Right lobe of liver (tissue), 4 donors: ENCODE data around the gene SUGCT.

Source experiments
- POLR2A ChIP-seq: fragments of 450-650 bp; IDR thresholded peaks from one replicate; pipeline ENCODE4 v1.6.1; 2017; ENCODE audit warnings: antibody characterized with exemption, mild to moderate bottlenecking
- TF ChIP-seq, protein P1 (sequence below), 4 donors: fragments of 200-600 bp in 3 of 4; fragments of 450-650 bp in 1 of 4; IDR thresholded peaks; one replicate each; pipeline versions ENCODE4 v1.5.1 to v1.8.0; 2016 to 2022; ENCODE audit warnings: antibody characterized with exemption in 4 of 4, mild to moderate bottlenecking in 2 of 4
- donor health status: DM: no; HTN: no; CAD: no.
- donor health status: DM: no; HTN: no; CAD: no.
- donor health status: DM: no; HTN: yes; CAD: no.

DNA sequence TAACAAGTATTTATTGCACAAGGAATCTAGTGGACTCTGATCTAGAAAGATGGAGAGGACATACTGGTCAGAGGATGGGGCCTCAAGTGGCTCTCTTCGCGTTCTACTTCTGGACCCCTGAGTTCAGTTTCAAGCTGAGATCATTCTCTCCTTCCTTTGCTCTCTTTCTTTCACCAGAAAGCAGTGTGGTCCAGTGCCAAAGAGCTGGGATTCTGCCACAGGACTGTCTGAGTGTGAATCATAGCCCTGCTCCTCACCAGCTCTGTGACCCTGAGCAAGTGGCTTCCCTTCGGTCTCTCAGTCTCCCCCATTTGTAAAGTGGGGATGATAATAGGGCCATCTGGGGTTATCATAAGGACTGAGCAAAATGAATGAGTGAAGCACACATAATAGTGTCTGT is 715.2 kb downstream of the SUGCT start:
- TF ChIP-seq, protein P1, sequence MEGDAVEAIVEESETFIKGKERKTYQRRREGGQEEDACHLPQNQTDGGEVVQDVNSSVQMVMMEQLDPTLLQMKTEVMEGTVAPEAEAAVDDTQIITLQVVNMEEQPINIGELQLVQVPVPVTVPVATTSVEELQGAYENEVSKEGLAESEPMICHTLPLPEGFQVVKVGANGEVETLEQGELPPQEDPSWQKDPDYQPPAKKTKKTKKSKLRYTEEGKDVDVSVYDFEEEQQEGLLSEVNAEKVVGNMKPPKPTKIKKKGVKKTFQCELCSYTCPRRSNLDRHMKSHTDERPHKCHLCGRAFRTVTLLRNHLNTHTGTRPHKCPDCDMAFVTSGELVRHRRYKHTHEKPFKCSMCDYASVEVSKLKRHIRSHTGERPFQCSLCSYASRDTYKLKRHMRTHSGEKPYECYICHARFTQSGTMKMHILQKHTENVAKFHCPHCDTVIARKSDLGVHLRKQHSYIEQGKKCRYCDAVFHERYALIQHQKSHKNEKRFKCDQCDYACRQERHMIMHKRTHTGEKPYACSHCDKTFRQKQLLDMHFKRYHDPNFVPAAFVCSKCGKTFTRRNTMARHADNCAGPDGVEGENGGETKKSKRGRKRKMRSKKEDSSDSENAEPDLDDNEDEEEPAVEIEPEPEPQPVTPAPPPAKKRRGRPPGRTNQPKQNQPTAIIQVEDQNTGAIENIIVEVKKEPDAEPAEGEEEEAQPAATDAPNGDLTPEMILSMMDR (IDR thresholded peaks at IDR 0.05) = no peak
- TF ChIP-seq POLR2A = no peak
